ENCODE data around the gene RHOBTB1. TPM values are rescaled to one million over a fixed set of nuclear protein-coding genes. Genes with fewer than 3 reads are reported as not detected.
"Not testable (repeated sequence)": the region's sequence is repeated elsewhere in the genome, so short reads cannot be mapped to it uniquely, and the experiment has no call there.

The RHOBTB1 gene
- polyA plus RNA-seq, 4 donors = 65.8 to 89.5 (median 79.3) TPM

DNA sequence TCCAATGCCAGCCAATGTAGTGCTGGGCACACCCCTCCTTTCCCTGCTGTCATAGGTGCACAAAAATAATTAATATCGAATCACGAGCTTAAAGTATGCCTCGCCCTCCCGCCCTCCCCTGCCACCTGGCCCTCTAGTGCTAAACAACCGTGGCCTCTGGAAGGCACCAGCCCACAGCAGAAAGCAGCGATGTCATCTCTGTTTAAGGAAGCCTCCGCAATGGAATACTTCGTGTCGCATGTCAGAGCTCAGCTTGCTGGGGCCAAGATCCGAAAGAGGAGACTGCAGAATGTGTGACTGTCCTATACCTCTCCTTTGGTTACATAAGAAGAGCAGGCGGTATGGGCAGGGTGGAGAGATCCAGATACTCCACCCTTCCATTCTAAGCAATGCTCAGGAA is 71.5 kb downstream of the RHOBTB1 start:
- no peak for DNase-seq (ENCODE audit: low read depth in 4 of 4, low spot score in 2 of 4)

DNA sequence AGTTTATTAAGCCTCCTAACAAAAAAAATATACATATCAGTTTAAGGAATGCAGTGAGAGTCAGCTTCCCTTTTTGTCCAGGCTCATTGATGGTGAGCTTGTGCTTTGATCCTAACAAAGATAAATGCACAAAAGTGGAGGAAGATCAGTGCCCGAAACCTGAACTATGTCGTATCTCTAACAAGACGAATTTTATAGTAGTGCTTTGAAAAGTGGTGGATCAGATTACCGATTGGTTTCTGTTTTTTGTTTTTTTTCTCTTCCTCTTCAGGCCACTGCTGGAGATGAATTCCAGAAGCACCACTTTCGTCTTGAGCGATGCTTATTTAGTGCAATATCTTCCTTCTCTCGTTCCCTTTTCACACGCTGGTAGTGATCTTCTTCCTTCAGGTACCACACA is 72.8 kb downstream of the RHOBTB1 start:
- peak in 1 of 4 donors; percentile 10 for DNase-seq (ENCODE audit: low read depth in 4 of 4, low spot score in 2 of 4)

DNA sequence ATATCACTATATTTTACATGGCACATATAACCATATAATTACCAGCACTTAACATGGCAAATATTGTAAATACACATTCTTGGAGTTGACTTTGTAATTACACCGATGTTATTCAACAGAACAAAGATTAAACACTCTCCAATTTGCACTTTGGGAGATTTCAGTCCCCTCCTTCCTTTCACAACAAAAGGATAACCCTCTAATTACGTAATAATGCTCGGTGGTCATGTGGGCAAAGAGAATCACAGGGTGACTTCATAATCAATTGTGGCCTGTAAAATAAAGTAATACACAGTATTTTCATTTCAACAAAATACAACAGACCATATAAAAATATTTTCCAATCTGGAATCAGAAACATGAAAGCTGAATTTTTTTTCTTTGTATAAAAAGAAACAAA is 73.2 kb downstream of the RHOBTB1 start:
- no peak for DNase-seq (ENCODE audit: low read depth in 4 of 4, low spot score in 2 of 4)

DNA sequence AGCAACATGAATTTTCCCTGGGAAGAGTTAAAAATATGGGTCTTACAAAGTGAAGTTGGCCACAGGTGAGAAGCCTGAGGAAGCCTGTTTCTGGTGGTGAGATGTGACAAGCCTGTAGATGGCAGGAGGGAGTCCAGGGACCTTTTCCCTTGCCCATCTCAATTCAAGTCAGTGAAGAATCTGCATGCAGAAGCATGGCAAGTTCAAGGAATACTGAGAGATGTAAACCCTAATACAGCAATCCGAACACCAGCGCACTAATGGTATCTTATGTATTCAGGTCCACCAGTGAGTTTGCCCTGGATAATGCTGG is 73.6 kb downstream of the RHOBTB1 start:
- DNase-seq (ENCODE audit: low read depth in 4 of 4, low spot score in 2 of 4) = no peak

DNA sequence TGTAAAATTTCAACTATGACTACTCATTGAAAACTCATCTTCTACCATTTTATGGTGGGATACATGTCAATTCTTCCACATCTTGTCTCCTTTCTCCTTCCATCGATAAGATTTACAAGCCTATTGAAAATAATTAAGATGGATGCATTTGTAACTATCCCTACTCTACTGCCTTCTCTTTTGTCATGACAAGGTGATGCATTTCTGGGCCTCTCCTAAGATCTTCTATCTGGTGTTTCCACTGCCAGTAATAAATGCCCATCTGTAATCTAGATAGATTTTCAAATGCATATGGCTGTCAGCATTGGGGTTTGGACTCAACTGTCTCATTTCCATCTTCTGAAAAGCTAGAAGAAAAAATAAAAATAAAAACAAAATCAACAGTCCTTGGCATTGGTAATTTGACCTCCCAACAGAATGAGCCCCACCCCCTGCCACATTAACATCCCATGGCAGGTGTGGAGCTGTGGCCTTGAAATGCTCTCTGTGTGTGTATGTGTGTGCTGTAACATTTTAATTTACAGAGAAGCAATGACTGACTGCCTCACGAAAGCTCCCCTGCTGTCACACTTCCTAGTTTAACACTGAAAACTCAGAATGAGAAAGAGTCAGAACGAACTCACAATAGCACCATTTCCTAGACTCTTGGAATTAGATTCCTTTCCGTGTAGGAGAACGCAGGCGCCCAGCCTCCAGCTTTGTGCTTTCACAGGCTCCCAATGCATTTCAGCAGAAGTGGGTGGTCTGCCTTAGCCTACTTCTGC is 74.2 kb downstream of the RHOBTB1 start:
- DNase-seq (ENCODE audit: low read depth in 4 of 4, low spot score in 2 of 4) = no peak

DNA sequence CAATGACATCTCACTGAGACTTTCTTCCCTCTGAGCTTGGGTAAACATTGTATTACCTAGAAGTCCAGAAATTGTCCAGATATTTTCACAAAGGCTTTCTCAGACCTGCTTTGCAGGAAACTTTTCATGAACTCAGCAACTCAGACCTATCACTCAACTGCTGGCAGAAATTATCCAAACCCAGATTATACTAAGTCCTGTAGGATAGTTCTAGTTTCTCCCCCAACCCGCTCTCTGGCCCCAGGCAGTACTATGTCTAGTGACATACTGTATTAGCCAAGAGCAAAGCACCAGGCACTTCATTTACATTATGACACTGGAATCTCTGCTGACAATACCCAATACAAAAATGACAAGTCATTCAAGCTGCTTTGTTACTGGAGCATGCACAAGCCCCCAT is 75.0 kb downstream of the RHOBTB1 start:
- no peak for DNase-seq (ENCODE audit: low read depth in 4 of 4, low spot score in 2 of 4)

DNA sequence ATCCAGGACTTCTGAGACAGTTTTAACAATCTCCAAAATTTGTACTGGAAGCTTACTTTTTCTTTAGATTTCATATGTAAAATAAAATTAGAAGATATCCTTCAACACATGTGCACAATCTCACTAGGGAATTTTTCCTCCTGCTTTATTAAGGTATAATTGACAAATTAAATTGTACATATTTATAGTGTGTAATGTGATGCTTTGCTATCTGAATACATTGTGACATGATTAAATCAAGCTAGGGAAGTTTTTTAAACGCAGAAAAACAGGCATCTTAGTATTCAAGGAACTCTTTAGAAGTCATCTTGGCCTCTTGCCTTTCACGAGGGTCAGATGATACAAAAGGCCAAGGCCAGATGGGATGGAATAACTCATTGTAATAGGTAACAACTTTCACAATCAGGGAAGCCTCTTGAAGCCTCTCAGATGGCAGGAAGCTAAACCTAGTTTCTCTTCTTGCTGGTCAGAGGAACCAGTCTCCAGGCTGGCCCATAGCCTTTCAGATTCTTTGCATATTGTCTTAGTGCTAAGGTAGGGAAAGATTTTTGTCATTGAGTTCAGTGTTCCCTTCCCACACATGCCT is 78.7 kb downstream of the RHOBTB1 start:
- no peak for DNase-seq (ENCODE audit: low read depth in 4 of 4, low spot score in 2 of 4)

DNA sequence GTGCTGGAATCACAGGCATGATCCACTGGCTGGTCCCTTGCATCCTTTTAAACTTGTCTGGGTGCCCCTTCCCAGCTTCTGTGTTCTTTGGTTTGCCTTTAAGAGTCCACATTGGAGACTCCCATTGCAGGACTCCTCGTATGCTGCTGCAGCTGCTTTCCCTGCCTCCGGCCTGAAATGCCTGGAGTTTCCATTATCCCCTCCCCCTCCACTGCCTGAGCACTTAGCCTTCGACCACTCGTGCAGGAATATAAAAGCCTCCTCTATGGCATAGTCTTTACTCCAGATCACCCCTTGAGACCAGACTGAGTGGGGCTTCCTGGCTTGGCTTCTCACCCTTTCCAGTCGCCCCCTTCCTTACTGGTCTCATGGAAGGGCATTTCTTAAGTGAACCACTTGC is 80.2 kb downstream of the RHOBTB1 start:
- no peak for DNase-seq (ENCODE audit: low read depth in 4 of 4, low spot score in 2 of 4)

DNA sequence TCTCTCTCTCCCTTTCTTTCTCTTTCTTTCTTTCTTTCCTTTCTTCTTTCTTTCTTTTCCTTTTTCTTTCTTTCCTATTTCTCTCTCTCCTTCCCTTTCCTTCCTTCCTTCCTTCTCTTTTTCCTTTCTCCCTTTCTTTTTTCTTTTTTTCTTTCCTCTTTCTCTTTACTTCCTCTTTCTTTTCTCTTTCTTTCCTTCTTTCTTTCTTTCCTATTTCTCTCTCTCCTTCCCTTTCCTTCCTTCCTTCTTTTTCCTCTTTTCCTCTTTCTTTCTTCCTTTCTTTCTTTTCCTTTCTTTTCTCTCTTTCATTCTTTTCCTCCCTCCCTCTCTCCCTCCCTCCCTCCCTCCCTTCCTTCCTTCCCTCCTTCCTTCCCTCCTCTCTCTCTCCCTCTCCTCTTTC is 81.5 kb downstream of the RHOBTB1 start:
- DNase-seq (ENCODE audit: low read depth in 4 of 4, low spot score in 2 of 4) = no peak

DNA sequence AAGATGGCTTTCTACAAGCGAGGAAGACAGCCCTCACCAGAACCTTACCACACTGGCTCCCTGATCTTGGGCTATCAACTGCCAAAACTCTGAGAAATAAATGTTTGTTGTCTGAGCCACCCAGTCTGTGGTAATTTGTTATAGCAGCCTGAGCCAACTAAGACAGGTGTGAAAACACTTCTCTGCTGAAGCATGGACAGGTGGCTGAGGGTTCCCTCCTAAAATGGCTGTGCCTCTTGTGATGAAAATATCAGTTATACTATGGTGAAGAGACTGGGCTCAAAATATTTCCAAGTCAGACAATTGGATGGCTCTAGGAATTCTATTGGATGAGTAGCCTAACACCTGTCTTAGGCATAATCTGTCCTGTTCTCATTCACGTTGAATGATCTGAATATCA is 87.6 kb downstream of the RHOBTB1 start:
- no peak for DNase-seq (ENCODE audit: low read depth in 4 of 4, low spot score in 2 of 4)

DNA sequence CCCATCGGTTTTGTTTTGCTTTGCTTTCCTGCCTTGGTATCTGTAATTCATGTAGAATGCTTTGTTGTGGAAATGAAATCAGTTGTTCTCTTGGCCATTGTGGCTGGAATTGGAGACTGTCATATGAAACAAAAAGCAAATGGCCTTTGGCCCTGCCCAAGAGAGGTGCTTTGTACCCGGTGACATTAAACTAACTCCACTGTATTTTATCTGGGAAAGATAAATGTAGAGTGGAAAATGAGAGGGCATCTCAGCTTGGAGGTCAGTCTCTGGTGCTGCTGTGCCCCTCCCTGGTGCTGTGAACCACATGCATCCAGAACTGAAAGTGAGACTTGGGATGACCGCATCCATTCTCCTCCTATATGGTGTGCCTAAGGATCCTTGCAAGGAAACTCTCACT is 90.3 kb downstream of the RHOBTB1 start:
- no peak for DNase-seq (ENCODE audit: low read depth in 4 of 4, low spot score in 2 of 4)

DNA sequence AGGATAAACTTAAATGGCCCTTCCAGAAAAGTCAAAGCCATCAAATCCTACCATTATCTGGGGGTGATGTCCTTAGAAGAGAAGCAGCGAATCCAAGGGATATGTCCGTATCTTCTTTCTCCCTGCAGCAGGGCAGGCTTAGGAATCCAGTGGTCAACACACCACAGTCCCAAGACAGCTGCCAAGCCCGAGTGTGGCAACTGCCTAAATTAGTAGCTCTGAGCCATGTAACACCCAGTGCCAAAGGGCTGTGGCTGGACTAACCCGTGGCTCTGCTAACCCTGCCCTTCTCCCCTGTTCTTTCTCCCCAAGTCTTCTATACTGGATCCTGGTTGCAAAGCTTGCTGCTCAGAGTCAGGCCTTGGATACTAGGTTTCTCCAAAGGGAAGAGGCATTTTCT is 90.9 kb downstream of the RHOBTB1 start:
- DNase-seq (ENCODE audit: low read depth in 4 of 4, low spot score in 2 of 4) = no peak

DNA sequence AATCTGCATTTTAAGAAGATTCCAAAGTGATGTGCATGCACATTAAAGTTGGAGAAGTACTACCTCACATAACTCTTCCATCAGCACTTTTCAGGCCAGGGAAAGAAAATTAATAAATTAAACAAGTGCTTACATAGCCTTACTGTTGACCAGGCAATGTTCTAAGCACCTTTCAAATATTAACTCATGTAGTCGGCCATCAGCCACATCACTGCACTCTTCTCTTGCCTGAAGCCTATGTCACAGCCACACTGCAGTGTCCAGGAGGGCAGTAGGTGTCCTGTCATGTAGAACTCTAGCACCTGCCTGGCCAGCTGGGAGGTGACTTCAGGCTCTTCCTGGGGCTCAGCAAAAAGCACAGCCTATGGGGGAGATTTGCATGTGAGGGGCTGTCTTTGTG is 94.2 kb downstream of the RHOBTB1 start:
- no peak for DNase-seq (ENCODE audit: low read depth in 4 of 4, low spot score in 2 of 4)

DNA sequence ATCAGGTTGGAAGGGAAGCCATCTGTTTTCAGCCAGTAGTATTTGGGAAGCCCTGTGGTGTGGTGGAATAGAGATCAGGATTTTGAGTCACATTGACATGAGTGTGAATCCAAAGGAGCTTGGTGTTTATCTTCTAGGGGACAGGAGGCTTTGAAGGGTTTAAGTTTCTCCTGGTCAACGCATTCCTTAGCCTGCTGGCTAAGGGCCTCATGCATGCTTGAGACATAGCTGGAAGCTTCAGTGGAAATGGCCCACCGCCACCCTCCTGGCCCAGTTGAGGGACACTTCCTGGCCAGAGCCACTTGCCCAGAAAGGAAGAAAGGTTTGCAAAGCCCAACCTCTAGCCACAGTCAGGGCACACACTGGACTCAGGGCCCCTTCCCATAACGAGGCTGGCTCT is 94.8 kb downstream of the RHOBTB1 start:
- no peak for DNase-seq (ENCODE audit: low read depth in 4 of 4, low spot score in 2 of 4)

DNA sequence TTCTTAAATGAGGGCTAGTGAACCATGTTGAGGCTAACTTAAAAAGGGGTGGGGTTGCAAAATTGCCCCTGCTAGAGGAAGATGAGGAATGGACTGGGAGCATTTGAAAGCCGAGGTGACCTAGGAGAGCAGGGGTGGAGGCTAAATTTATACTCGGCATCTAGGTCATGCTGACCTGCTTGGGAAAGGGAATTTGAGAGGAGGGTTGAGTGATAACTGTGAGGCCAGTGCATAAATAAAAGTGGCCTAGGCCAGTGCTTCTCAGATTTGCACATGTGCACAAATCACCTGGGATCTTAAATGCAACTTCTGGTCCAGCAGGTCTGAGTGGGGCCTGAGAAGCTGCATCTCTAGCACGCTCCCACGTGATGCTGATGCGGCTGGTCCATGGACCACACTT is 95.3 kb downstream of the RHOBTB1 start:
- no peak for DNase-seq (ENCODE audit: low read depth in 4 of 4, low spot score in 2 of 4)

DNA sequence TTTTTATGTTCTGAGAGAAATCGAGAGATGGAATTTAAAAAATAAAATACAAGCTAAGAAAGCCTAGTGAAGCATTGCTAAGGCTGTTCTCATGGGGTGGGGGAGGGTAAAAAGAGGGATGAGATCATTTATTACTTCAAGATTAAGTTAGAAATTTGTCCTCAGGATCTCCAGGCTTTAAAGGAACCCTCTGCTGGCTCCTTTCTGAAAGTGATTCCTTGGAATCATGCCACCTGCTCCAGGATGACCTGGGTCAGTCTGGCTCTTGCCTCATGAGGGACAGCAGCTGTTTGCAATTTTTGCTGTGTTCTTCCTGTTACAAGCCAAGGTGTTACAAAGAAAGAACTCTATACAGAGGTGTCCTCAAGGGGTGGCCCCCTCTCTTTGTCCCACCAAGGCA is 95.9 kb downstream of the RHOBTB1 start:
- peak in 1 of 4 donors; percentile 28 for DNase-seq (ENCODE audit: low read depth in 4 of 4, low spot score in 2 of 4)

DNA sequence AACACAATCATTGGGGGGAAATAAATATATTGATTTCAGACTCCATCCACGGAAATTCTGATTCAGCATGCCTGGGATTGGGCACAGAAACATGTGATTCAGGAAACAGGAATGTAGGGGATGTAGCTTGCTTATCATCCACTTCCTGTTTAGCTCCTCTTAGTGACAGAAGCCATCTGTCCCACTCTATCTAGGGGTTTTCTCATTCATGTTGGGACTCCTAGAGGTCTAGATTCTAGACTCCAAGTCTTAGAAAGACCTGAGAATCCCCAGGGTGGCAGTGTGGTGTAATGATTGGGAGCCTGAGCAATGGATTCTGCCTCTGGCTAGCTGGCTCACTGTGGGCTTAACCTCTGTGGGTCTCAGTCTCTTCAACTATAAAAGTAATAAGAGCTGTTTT is 97.8 kb downstream of the RHOBTB1 start:
- no peak for DNase-seq (ENCODE audit: low read depth in 4 of 4, low spot score in 2 of 4)

DNA sequence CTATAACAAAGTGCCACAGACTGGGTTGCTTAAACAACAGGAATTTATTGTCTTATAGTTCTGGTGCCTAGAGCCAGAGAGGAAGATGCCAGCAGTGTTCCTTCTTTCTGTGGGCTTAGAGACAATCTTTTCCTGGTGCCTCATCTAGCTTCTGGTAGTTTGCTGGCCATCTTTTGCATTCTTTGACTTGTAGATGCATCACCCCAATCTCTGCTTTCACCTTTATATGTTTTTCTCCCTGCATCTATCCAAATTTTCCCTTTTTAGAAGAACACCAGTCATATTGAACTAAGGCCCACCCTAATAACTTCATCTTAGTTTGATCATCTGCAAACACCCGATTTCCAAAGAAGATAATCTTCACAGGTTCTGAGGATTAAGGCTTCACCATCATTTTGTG is 98.9 kb downstream of the RHOBTB1 start:
- no peak for DNase-seq (ENCODE audit: low read depth in 4 of 4, low spot score in 2 of 4)

DNA sequence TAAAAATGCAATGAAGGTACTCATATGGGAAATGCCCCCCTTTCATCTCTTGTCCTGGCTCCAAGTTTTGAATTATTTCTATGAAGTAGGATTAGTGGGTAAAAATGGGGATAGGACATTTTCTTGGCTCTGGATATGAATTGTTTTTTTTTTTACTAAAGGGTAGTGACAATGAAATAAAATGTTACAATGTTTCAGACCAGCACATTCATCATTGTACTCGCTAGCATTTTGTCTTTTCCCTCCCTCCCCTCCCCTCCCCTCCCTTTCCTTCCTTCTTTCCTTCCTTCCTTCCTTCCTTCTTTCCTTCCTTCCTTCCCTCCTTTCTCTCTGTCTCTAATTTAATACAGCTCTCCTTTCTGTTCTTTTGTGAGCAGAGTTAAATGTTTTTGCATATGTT is 101.3 kb downstream of the RHOBTB1 start:
- DNase-seq (ENCODE audit: low read depth in 4 of 4, low spot score in 2 of 4) = no peak

DNA sequence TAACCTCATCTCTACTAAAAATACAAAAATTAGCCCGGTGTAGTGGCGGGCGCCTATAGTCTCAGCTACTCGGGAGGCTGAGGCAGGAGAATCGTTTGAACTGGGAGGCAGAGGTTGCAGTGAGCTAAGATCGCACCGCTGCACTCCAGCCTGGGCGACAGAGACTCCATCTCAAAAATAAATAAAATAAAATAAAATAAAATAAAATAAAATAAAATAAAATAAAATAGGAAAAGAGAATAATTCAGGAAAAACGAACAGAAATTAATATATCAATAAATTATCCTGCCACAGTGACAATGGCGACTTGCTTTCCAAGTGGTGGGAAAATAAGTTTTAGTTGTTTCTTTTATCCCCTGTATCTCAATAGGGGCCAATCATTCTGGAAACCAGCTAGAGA is 102.8 kb downstream of the RHOBTB1 start:
- DNase-seq (ENCODE audit: low read depth in 4 of 4, low spot score in 2 of 4) = not testable (repeated sequence)

DNA sequence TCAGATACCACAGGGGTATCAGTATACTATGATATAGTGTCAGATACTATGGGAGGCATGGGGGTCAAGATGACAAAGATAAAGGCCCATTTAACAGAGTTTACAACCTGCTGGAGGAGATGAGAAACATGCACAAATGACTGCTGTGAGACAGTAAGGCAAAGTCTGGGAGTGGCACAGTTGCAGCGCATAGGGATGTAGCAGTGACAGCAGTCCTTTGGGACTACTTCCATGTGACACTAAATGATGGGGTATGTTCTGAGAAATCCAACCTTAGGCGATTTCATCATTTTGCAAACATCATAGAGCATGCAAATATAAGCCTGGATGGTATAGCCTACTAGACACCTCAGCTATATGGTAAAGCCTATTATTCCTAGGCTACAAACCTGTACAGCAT is 108.9 kb downstream of the RHOBTB1 start:
- no peak for DNase-seq (ENCODE audit: low read depth in 4 of 4, low spot score in 2 of 4)

DNA sequence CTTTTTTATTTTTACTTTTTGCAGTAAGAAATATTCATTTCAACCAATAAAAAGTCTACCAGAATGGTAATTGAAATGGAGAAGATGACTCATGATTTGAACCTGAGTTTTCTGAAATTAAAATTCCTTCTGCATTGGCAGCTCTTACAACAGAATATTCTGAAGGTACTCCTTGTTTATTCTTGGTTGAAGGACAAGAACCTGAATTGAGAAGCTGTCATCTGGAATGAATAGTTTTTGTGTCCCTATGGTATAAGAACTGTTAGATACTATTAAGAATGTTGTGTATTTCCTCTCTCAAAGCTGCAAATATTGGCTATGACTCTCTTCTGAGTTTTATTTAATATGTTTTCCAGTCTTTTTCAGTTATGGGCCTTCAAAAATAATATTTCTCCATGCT is 109.6 kb downstream of the RHOBTB1 start:
- DNase-seq (ENCODE audit: low read depth in 4 of 4, low spot score in 2 of 4) = no peak

DNA sequence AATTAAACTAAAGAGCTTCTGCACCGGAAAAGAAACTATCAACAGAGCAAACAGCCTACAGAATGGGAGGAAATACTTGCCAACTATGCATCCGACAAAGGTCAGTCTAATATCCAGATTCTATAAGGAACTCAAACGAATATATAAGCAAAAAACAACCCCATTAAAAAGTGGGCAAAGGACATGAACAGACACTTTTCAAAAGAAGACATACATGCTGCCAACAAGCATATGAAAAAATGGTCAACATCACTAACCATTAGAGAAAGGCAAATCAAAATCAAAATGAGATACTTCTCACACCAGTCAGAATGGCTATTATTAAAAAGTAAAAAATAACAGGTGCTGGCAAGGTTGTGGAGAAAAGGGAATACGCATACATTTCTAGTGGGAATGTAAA is 111.8 kb downstream of the RHOBTB1 start:
- DNase-seq (ENCODE audit: low read depth in 4 of 4, low spot score in 2 of 4) = not testable (repeated sequence)

Data from left renal cortex interstitium (tissue), 4 donors.